Amniotic stem cell (primary cell): ENCODE measurements around the gene APBA2.

Experiments used
- DNase-seq: peaks from one replicate; lab custom pipeline; 2025; lab: John Stamatoyannopoulos, UW

The APBA2 gene

GRCh38 chr15:29061746-29062145 is 176.0 kb downstream of the APBA2 start:
- DNase-seq = no peak

GRCh38 chr15:29062179-29062591 is 176.4 kb downstream of the APBA2 start:
- no peak for DNase-seq

GRCh38 chr15:29062626-29063025 is 176.9 kb downstream of the APBA2 start:
- no peak for DNase-seq

- no peak for DNase-seq
Measured at GRCh38 chr15:29063646-29064045, 177.9 kb downstream of the APBA2 start.

GRCh38 chr15:29064290-29064689 is 178.5 kb downstream of the APBA2 start:
- DNase-seq = no peak

GRCh38 chr15:29064731-29065130 is 179.0 kb downstream of the APBA2 start:
- DNase-seq = no peak

- DNase-seq = no peak
Measured at GRCh38 chr15:29065571-29065970, 179.8 kb downstream of the APBA2 start.

GRCh38 chr15:29066310-29066709 is 180.5 kb downstream of the APBA2 start:
- no peak for DNase-seq

- DNase-seq = no peak
Measured at GRCh38 chr15:29066838-29067237, 181.1 kb downstream of the APBA2 start.

- DNase-seq = no peak
Measured at GRCh38 chr15:29067949-29068348, 182.2 kb downstream of the APBA2 start.

- no peak for DNase-seq
Measured at GRCh38 chr15:29070471-29071231, 184.9 kb downstream of the APBA2 start.

GRCh38 chr15:29071232-29071881 is 185.6 kb downstream of the APBA2 start:
- no peak for DNase-seq

GRCh38 chr15:29071882-29072273 is 186.1 kb downstream of the APBA2 start:
- no peak for DNase-seq

GRCh38 chr15:29072444-29072843 is 186.7 kb downstream of the APBA2 start:
- DNase-seq = no peak

- DNase-seq = no peak
Measured at GRCh38 chr15:29074045-29074444, 188.3 kb downstream of the APBA2 start.

- no peak for DNase-seq
Measured at GRCh38 chr15:29078541-29078940, 192.8 kb downstream of the APBA2 start.

- DNase-seq = no peak
Measured at GRCh38 chr15:29079479-29079878, 193.7 kb downstream of the APBA2 start.

- no peak for DNase-seq
Measured at GRCh38 chr15:29081781-29082180, 196.0 kb downstream of the APBA2 start.

GRCh38 chr15:29083161-29083560 is 197.4 kb downstream of the APBA2 start:
- no peak for DNase-seq

GRCh38 chr15:29083858-29084257 is 198.1 kb downstream of the APBA2 start:
- DNase-seq = no peak

GRCh38 chr15:29086001-29086400 is 200.2 kb downstream of the APBA2 start:
- DNase-seq = no peak

GRCh38 chr15:29086891-29087290 is 201.1 kb downstream of the APBA2 start:
- DNase-seq = no peak

GRCh38 chr15:29087521-29088285 is 201.9 kb downstream of the APBA2 start:
- no peak for DNase-seq
